Measurements from ENCODE around the gene ORM2. TPM values are rescaled to one million over a fixed set of nuclear protein-coding genes. Genes with fewer than 3 reads are reported as not detected.

ORM2 gene
- total RNA-seq, 1 donor from 2014 or later, result not detected

- peaks cover 3% of the 10 kb centered on the region for H3K36me3 Mint-ChIP-seq
- H3K4me1 Mint-ChIP-seq, result peaks cover 4% of the 10 kb centered on the region
- Histone ChIP-seq H4K20me1 (ENCODE audit: low read depth) (no peaks in the 10 kb centered on the region), H3K9me3 (ENCODE audit: low read depth) (no peaks in the 10 kb centered on the region), H3K36me3 (no peaks in the 10 kb centered on the region), H3K27ac (no peak overlapping the region), H3K9ac (no peak overlapping the region), H3K4me3 (no peak overlapping the region), H2AFZ (replicated peaks) (no peak overlapping the region), H3K79me2 (ENCODE audit: low read depth) (no peaks in the 10 kb centered on the region), H3K4me1 (no peaks in the 10 kb centered on the region), H3K27me3 (no peaks in the 10 kb centered on the region), H3F3A (ENCODE audit: low read depth) (no peaks in the 10 kb centered on the region), H3K4me2 (no peak overlapping the region)
- peaks cover 2% of the 10 kb centered on the region for H3K27me3 Mint-ChIP-seq (ENCODE audit: insufficient read depth, low read depth)
- H3K27ac Mint-ChIP-seq, result no peak overlapping the region
- DNase-seq (ENCODE audit: low spot score), result no peak
- no peak for TF ChIP-seq CTCF (IDR thresholded peaks at IDR 0.05)
- no peak for TF ChIP-seq EZH2 (IDR thresholded peaks at IDR 0.05)
- TF ChIP-seq EZH2phosphoT487 (IDR thresholded peaks at IDR 0.05), result no peak
- no peaks in the 10 kb centered on the region for H3K9me3 Mint-ChIP-seq
- no peak overlapping the region for H3K4me3 Mint-ChIP-seq
Measured at GRCh38 chr9:114303977-114304376, 25.7 kb upstream of the ORM2 start.

- no peaks in the 10 kb centered on the region for H3K36me3 ChIP-seq
- no peaks in the 10 kb centered on the region for H3K27me3 ChIP-seq
- peaks cover 2% of the 10 kb centered on the region for H3K27me3 Mint-ChIP-seq (ENCODE audit: insufficient read depth, low read depth)
- H3K4me1 ChIP-seq, result no peaks in the 10 kb centered on the region
- no peak overlapping the region for H3K4me3 ChIP-seq
- H3K4me1 Mint-ChIP-seq, result peaks cover 4% of the 10 kb centered on the region
- no peaks in the 10 kb centered on the region for H4K20me1 ChIP-seq (ENCODE audit: low read depth)
- peaks cover 5% of the 10 kb centered on the region for H3K36me3 Mint-ChIP-seq
- H3K4me3 Mint-ChIP-seq, result no peak overlapping the region
- no peaks in the 10 kb centered on the region for H3F3A ChIP-seq (ENCODE audit: low read depth)
- no peak for TF ChIP-seq CTCF (IDR thresholded peaks at IDR 0.05)
- no peak for TF ChIP-seq EZH2phosphoT487 (IDR thresholded peaks at IDR 0.05)
- TF ChIP-seq EZH2 (IDR thresholded peaks at IDR 0.05), result no peak
- H2AFZ ChIP-seq (replicated peaks), result no peak overlapping the region
- H3K79me2 ChIP-seq (ENCODE audit: low read depth), result no peaks in the 10 kb centered on the region
- DNase-seq (ENCODE audit: low spot score), result no peak
- H3K27ac Mint-ChIP-seq, result no peak overlapping the region
- H3K9me3 Mint-ChIP-seq, result no peaks in the 10 kb centered on the region
- H3K9ac ChIP-seq, result no peak overlapping the region
- no peaks in the 10 kb centered on the region for H3K9me3 ChIP-seq (ENCODE audit: low read depth)
- no peak overlapping the region for H3K4me2 ChIP-seq
- no peak overlapping the region for H3K27ac ChIP-seq
Measured at GRCh38 chr9:114304416-114305188, 25.1 kb upstream of the ORM2 start.

GRCh38 chr9:114307899-114308267 lies 21.8 kb upstream of the ORM2 start:
- no peaks in the 10 kb centered on the region for H3K9me3 Mint-ChIP-seq
- Histone ChIP-seq H3K27me3 (no peaks in the 10 kb centered on the region), H3K4me3 (no peak overlapping the region), H3K36me3 (no peaks in the 10 kb centered on the region), H3K4me2 (no peak overlapping the region), H2AFZ (replicated peaks) (no peak overlapping the region), H3K79me2 (ENCODE audit: low read depth) (no peaks in the 10 kb centered on the region), H3K4me1 (no peaks in the 10 kb centered on the region), H3K27ac (no peak overlapping the region), H4K20me1 (ENCODE audit: low read depth) (no peaks in the 10 kb centered on the region), H3F3A (ENCODE audit: low read depth) (no peaks in the 10 kb centered on the region), H3K9ac (no peak overlapping the region), H3K9me3 (ENCODE audit: low read depth) (no peaks in the 10 kb centered on the region)
- H3K4me1 Mint-ChIP-seq, result peaks cover 4% of the 10 kb centered on the region
- no peak overlapping the region for H3K4me3 Mint-ChIP-seq
- H3K27me3 Mint-ChIP-seq (ENCODE audit: insufficient read depth, low read depth), result peaks cover 3% of the 10 kb centered on the region
- TF ChIP-seq CTCF (IDR thresholded peaks at IDR 0.05), result no peak
- TF ChIP-seq EZH2 (IDR thresholded peaks at IDR 0.05), result no peak
- TF ChIP-seq EZH2phosphoT487 (IDR thresholded peaks at IDR 0.05), result no peak
- H3K27ac Mint-ChIP-seq, result no peak overlapping the region
- H3K36me3 Mint-ChIP-seq, result peaks cover 2% of the 10 kb centered on the region
- DNase-seq (ENCODE audit: low spot score), result no peak

Data from neural progenitor cell (in vitro differentiated cells).